PC-3 (cell line): ENCODE results near the gene FAHD2A. TPM values are rescaled to one million over a fixed set of nuclear protein-coding genes. Genes with fewer than 3 reads are reported as not detected.

ENCODE experiments used
- ATAC-seq: fragments of 200-7000 bp; cut with Tn5 transposase; 2 replicates; pipeline ENCODE4 v1.9.1; 2020; ENCODE audit warnings: mild to moderate bottlenecking, moderate library complexity
- BruUV-seq: library from RNA; stranded (reverse); fragments of 400-500 nt; replicated peaks from 2 replicates; lab custom pipeline; 2021; lab: Mats Ljungman, UMichigan
- CTCF ChIA-PET: fragments of 300-600 bp; sonication (Branson Sonifier 250); formaldehyde crosslinking; loops from one replicate; lab custom pipeline; 2022; ENCODE audit warnings: antibody characterized with exemption; lab: Charles Lee
- POLR2A ChIA-PET: fragments of 300-600 bp; sonication (Branson Sonifier 250); formaldehyde crosslinking; loops from one replicate; lab custom pipeline; 2022; ENCODE audit warnings: antibody characterized with exemption; ENCODE audit not compliant: unreplicated experiment; lab: Charles Lee
- DNase-seq: peaks from one replicate; pipeline ENCODE4 v3.0.0-alpha.2; 2015
- H2AFZ ChIP-seq: fragments of 300-600 bp; sonication (generic); 2 replicates; pipeline ENCODE4 v1.6.0; 2016; ENCODE audit warnings: antibody characterized with exemption, low read length
- H3F3A ChIP-seq: fragments of 300-600 bp; sonication (generic); one replicate; pipeline ENCODE4 v1.6.0; 2017; ENCODE audit warnings: antibody characterized with exemption, low read length, control low read depth, mild to moderate bottlenecking; ENCODE audit not compliant: unreplicated experiment
- H3K27ac ChIP-seq: fragments of 300-600 bp; sonication (generic); 2 replicates; pipeline ENCODE4 v1.5.1; 2016; ENCODE audit warnings: mild to moderate bottlenecking, low read length
- H3K27me3 ChIP-seq: fragments of 300-600 bp; sonication (generic); 2 replicates; pipeline ENCODE4 v1.6.1; 2016; ENCODE audit warnings: low read length, mixed read lengths
- H3K36me3 ChIP-seq: fragments of 300-600 bp; sonication (generic); 2 replicates; pipeline ENCODE4 v1.6.1; 2016; ENCODE audit warnings: low read depth, mixed run types, low read length, mixed read lengths
- H3K4me1 ChIP-seq: fragments of 300-600 bp; sonication (generic); 2 replicates; pipeline ENCODE4 v1.5.1; 2016; ENCODE audit warnings: low read length; ENCODE audit not compliant: insufficient read depth
- H3K4me2 ChIP-seq: fragments of 300-600 bp; sonication (generic); 2 replicates; pipeline ENCODE4 v1.6.0; 2016; ENCODE audit warnings: low read length
- H3K4me3 ChIP-seq: fragments of 300-600 bp; sonication (generic); 2 replicates; pipeline ENCODE4 v1.5.1; 2016; ENCODE audit warnings: mild to moderate bottlenecking, low read length, mixed read lengths
- H3K79me2 ChIP-seq: fragments of 300-600 bp; sonication (generic); 2 replicates; pipeline ENCODE4 v1.6.1; 2017; ENCODE audit warnings: low read length, mixed read lengths
- H3K9ac ChIP-seq: fragments of 300-600 bp; sonication (generic); 2 replicates; pipeline ENCODE4 v1.6.0; 2016; ENCODE audit warnings: mild to moderate bottlenecking, low read length
- H3K9me2 ChIP-seq: fragments of 300-600 bp; sonication (generic); replicated peaks from 2 replicates; pipeline ENCODE4 v1.6.1; 2016; ENCODE audit warnings: mixed run types, low read length, mixed read lengths
- H3K9me3 ChIP-seq: fragments of 300-600 bp; sonication (generic); 2 replicates; pipeline ENCODE4 v1.6.1; 2016; ENCODE audit warnings: low read length, mixed read lengths
- H4K20me1 ChIP-seq: fragments of 300-600 bp; sonication (generic); 2 replicates; pipeline ENCODE4 v1.6.1; 2016; ENCODE audit warnings: low read length, mixed read lengths
- CTCF ChIP-seq: fragments of 300-600 bp; sonication (generic); conservative IDR thresholded peaks from 2 replicates; pipeline ENCODE4 v1.5.1; 2017; ENCODE audit warnings: antibody characterized with exemption, low read depth, mild to moderate bottlenecking, low read length
- EZH2 ChIP-seq: fragments of 300-600 bp; sonication (generic); IDR thresholded peaks from one replicate; pipeline ENCODE4 v1.6.1; 2017; ENCODE audit warnings: antibody characterized with exemption, mild to moderate bottlenecking, low read length; ENCODE audit not compliant: unreplicated experiment
- EZH2phosphoT487 ChIP-seq: fragments of 300-600 bp; sonication (generic); IDR thresholded peaks from 2 replicates; pipeline ENCODE4 v1.6.1; 2018; ENCODE audit warnings: mild to moderate bottlenecking, antibody characterized with exemption, low read length, borderline replicate concordance
- intact Hi-C: fragments of 100-400 bp; cut with micrococcal nuclease; formaldehyde crosslinking; loops from 2 replicates; pipeline ENCODE4 v1.9.0; 2023
- total RNA-seq: library from RNA; depleted of rRNA; stranded (reverse); fragments of >200 nt; gene quantifications from 2 replicates; pipeline ENCODE4 v1.2.3, GENCODE V29; 2014

Gene FAHD2A
- total RNA-seq, 1 experiment from 2014 or later = 20.5 TPM

GRCh38 chr2:95381212-95382191 lies 21.0 kb upstream of the FAHD2A start:
- Histone ChIP-seq H3K9ac (no peak overlapping the region), H3K9me2 (no peaks in the 10 kb centered on the region), H3K27me3 (no peaks in the 10 kb centered on the region), H4K20me1 (no peaks in the 10 kb centered on the region), H3K4me3 (no peak overlapping the region), H3K9me3 (no peaks in the 10 kb centered on the region), H3K4me2 (no peak overlapping the region), H3K79me2 (no peaks in the 10 kb centered on the region), H3K4me1 (no peaks in the 10 kb centered on the region), H2AFZ (no peak overlapping the region), H3K27ac (no peak overlapping the region), H3F3A (no peaks in the 10 kb centered on the region), H3K36me3 (no peaks in the 10 kb centered on the region)
- TF ChIP-seq EZH2phosphoT487 = no peak
- no peak for TF ChIP-seq EZH2
- no peak for TF ChIP-seq CTCF
- DNase-seq (no peak), ATAC-seq (no peak)
- no TSS peak for BruUV-seq
- CTCF ChIA-PET = interaction anchor here (0.6 kb wide), 1 partner anchor 8 kb away, joined by 3 read pairs; no protein-coding TSS in a partner anchor
- intact Hi-C loops = no loop called here
- POLR2A ChIA-PET = interaction anchor here (0.6 kb wide), 1 partner anchor 350 kb away, joined by 5 read pairs; no protein-coding TSS in a partner anchor

- no peaks in the 10 kb centered on the region for H3K4me1 ChIP-seq
- no peak overlapping the region for H2AFZ ChIP-seq
- TF ChIP-seq CTCF = no peak
- TF ChIP-seq EZH2 = no peak
- no peak for TF ChIP-seq EZH2phosphoT487
- no TSS peak for BruUV-seq
- no peaks in the 10 kb centered on the region for H3K79me2 ChIP-seq
- intact Hi-C loops = no loop called here
- ATAC-seq (no peak), DNase-seq (no peak)
- H3K9ac ChIP-seq = no peak overlapping the region
- POLR2A ChIA-PET = interaction anchor here (0.6 kb wide), 1 partner anchor 349 kb away, joined by 5 read pairs; no protein-coding TSS in a partner anchor
- H4K20me1 ChIP-seq = no peaks in the 10 kb centered on the region
- no peaks in the 10 kb centered on the region for H3K9me3 ChIP-seq
- H3K36me3 ChIP-seq = no peaks in the 10 kb centered on the region
- no peak overlapping the region for H3K4me3 ChIP-seq
- H3K27ac ChIP-seq = no peak overlapping the region
- CTCF ChIA-PET = no interaction called here
- H3K9me2 ChIP-seq = no peaks in the 10 kb centered on the region
- no peaks in the 10 kb centered on the region for H3K27me3 ChIP-seq
- no peak overlapping the region for H3K4me2 ChIP-seq
- no peaks in the 10 kb centered on the region for H3F3A ChIP-seq
Measured at GRCh38 chr2:95382192-95382591, 20.3 kb upstream of the FAHD2A start.
